Effector CD4-positive, alpha-beta T cell (primary cell): ENCODE measurements around the gene GLIS1.

ENCODE experiments used
- DNase-seq: peaks from one replicate; pipeline ENCODE4 v3.0.0-alpha.2; 2020

Gene GLIS1

GRCh38 chr1:53576866-53577760, 161.9 kb downstream of the GLIS1 start:
- no peak for DNase-seq

- no peak for DNase-seq
Measured at GRCh38 chr1:53576381-53576801, 162.6 kb downstream of the GLIS1 start.

- no peak for DNase-seq
Measured at GRCh38 chr1:53575955-53576320, 163.0 kb downstream of the GLIS1 start.

- no peak for DNase-seq
Measured at GRCh38 chr1:53575141-53575954, 163.6 kb downstream of the GLIS1 start.

- no peak for DNase-seq
Measured at GRCh38 chr1:53574621-53575020, 164.3 kb downstream of the GLIS1 start.

- DNase-seq: no peak
Measured at GRCh38 chr1:53573931-53574330, 165.0 kb downstream of the GLIS1 start.

GRCh38 chr1:53573522-53573921, 165.4 kb downstream of the GLIS1 start:
- no peak for DNase-seq

GRCh38 chr1:53572815-53573173, 166.2 kb downstream of the GLIS1 start:
- DNase-seq: no peak

- DNase-seq: no peak
Measured at GRCh38 chr1:53572065-53572814, 166.7 kb downstream of the GLIS1 start.

GRCh38 chr1:53568540-53568939, 170.4 kb downstream of the GLIS1 start:
- DNase-seq: no peak

- no peak for DNase-seq
Measured at GRCh38 chr1:53567851-53568250, 171.1 kb downstream of the GLIS1 start.

- DNase-seq: no peak
Measured at GRCh38 chr1:53567450-53567849, 171.5 kb downstream of the GLIS1 start.

- DNase-seq: no peak
Measured at GRCh38 chr1:53563611-53564010, 175.4 kb downstream of the GLIS1 start.

GRCh38 chr1:53562981-53563379, 176.0 kb downstream of the GLIS1 start:
- DNase-seq: no peak

- DNase-seq: no peak
Measured at GRCh38 chr1:53562291-53562980, 176.5 kb downstream of the GLIS1 start.

GRCh38 chr1:53561503-53562105, 177.4 kb downstream of the GLIS1 start:
- DNase-seq: no peak

- no peak for DNase-seq
Measured at GRCh38 chr1:53560581-53561502, 178.1 kb downstream of the GLIS1 start.

GRCh38 chr1:53559854-53560580, 178.9 kb downstream of the GLIS1 start:
- DNase-seq: no peak

GRCh38 chr1:53559391-53559815, 179.6 kb downstream of the GLIS1 start:
- DNase-seq: no peak

GRCh38 chr1:53558739-53559315, 180.1 kb downstream of the GLIS1 start:
- DNase-seq: no peak
